ENCODE data around the gene SLC26A9.

The SLC26A9 gene

GRCh38 chr1:205972491-205973168 lies 29.4 kb upstream of the SLC26A9 start:
- DNase-seq = no peak

GRCh38 chr1:205972081-205972480 lies 28.8 kb upstream of the SLC26A9 start:
- DNase-seq = no peak

- DNase-seq = no peak
Measured at GRCh38 chr1:205971082-205971481, 27.8 kb upstream of the SLC26A9 start.

- no peak for DNase-seq
Measured at GRCh38 chr1:205970486-205970885, 27.2 kb upstream of the SLC26A9 start.

- no peak for DNase-seq
Measured at GRCh38 chr1:205969229-205969628, 26.0 kb upstream of the SLC26A9 start.

- no peak for DNase-seq
Measured at GRCh38 chr1:205967554-205968335, 24.5 kb upstream of the SLC26A9 start.

- DNase-seq = no peak
Measured at GRCh38 chr1:205965036-205965884, 22.0 kb upstream of the SLC26A9 start.

- DNase-seq = no peak
Measured at GRCh38 chr1:205963352-205964155, 20.3 kb upstream of the SLC26A9 start.

- no peak for DNase-seq
Measured at GRCh38 chr1:205962821-205963221, 19.6 kb upstream of the SLC26A9 start.

- no peak for DNase-seq
Measured at GRCh38 chr1:205961991-205962820, 18.9 kb upstream of the SLC26A9 start.

GRCh38 chr1:205961405-205961804 lies 18.1 kb upstream of the SLC26A9 start:
- DNase-seq = no peak

GRCh38 chr1:205959789-205960188 lies 16.5 kb upstream of the SLC26A9 start:
- DNase-seq = no peak

- no peak for DNase-seq
Measured at GRCh38 chr1:205955499-205955898, 12.2 kb upstream of the SLC26A9 start.

GRCh38 chr1:205954819-205955404 lies 11.7 kb upstream of the SLC26A9 start:
- DNase-seq = no peak

GRCh38 chr1:205951746-205952145 lies 8.5 kb upstream of the SLC26A9 start:
- no peak for DNase-seq

- DNase-seq = no peak
Measured at GRCh38 chr1:205950826-205951549, 7.7 kb upstream of the SLC26A9 start.

GRCh38 chr1:205950280-205950679 lies 7.0 kb upstream of the SLC26A9 start:
- no peak for DNase-seq

- no peak for DNase-seq
Measured at GRCh38 chr1:205949753-205950152, 6.5 kb upstream of the SLC26A9 start.

GRCh38 chr1:205948886-205949285 lies 5.6 kb upstream of the SLC26A9 start:
- DNase-seq = no peak

GRCh38 chr1:205948039-205948438 lies 4.8 kb upstream of the SLC26A9 start:
- no peak for DNase-seq

GRCh38 chr1:205947024-205947423 lies 3.8 kb upstream of the SLC26A9 start:
- no peak for DNase-seq
